HepG2 (cell line): ENCODE results near the gene GPR137. TPM values are rescaled to one million over a fixed set of nuclear protein-coding genes. Genes with fewer than 3 reads are reported as not detected.

ENCODE experiments used
- CAMTA2 ChIP-seq: sonication (generic); formaldehyde crosslinking; IDR thresholded peaks from 2 replicates; pipeline ENCODE4 v1.4.0; 2020; ENCODE audit warnings: mild to moderate bottlenecking, missing genetic modification reagents, borderline replicate concordance
- CC2D1A ChIP-seq: sonication (generic); formaldehyde crosslinking; IDR thresholded peaks from 2 replicates; pipeline ENCODE4 v1.8.1; 2023; ENCODE audit warnings: mild to moderate bottlenecking, missing genetic modification reagents
- CSRNP2 ChIP-seq: sonication (generic); formaldehyde crosslinking; conservative IDR thresholded peaks from 2 replicates; pipeline ENCODE4 v1.8.0; 2022; ENCODE audit warnings: low read depth, missing genetic modification reagents
- EHMT2 ChIP-seq: fragments of 200-600 bp; sonication (generic); IDR thresholded peaks from 2 replicates; pipeline ENCODE4 v1.7.0; 2017; ENCODE audit warnings: antibody characterized with exemption, low read depth, low read length, borderline replicate concordance
- FIP1L1 ChIP-seq: fragments of 200-400 bp; formaldehyde crosslinking; IDR thresholded peaks from 2 replicates; pipeline ENCODE4 v1.6.1; 2018; ENCODE audit warnings: low read depth, mild to moderate bottlenecking, low read length, moderate library complexity, borderline replicate concordance; ENCODE audit not compliant: insufficient read depth
- FLYWCH1 ChIP-seq: sonication (generic); formaldehyde crosslinking; IDR thresholded peaks from 2 replicates; pipeline ENCODE4 v1.8.1; 2023; ENCODE audit warnings: mild to moderate bottlenecking, missing genetic modification reagents
- GABPB1 ChIP-seq: IDR thresholded peaks from 2 replicates; pipeline ENCODE4 v1.6.1; 2016; ENCODE audit warnings: mild to moderate bottlenecking, missing genetic modification reagents, moderate library complexity, missing compliant biosample characterization
- IRF2 ChIP-seq: IDR thresholded peaks from 2 replicates; pipeline ENCODE4 v1.6.1; 2018; ENCODE audit warnings: missing genetic modification reagents, missing compliant biosample characterization
- KDM1A ChIP-seq: IDR thresholded peaks from 2 replicates; pipeline ENCODE4 v1.6.1; 2016; ENCODE audit warnings: missing compliant biosample characterization
- MAF1 ChIP-seq: sonication (generic); formaldehyde crosslinking; IDR thresholded peaks from 2 replicates; pipeline ENCODE4 v1.5.0; 2020; ENCODE audit warnings: missing genetic modification reagents, borderline replicate concordance
- MAFG ChIP-seq: sonication (generic); formaldehyde crosslinking; IDR thresholded peaks from 2 replicates; pipeline ENCODE4 v1.5.1; 2020; ENCODE audit warnings: mild to moderate bottlenecking, missing genetic modification reagents
- NCOA2 ChIP-seq: sonication (generic); formaldehyde crosslinking; IDR thresholded peaks from 2 replicates; pipeline ENCODE4 v1.8.0; 2022; ENCODE audit warnings: inconsistent platforms
- NFIB ChIP-seq: sonication (generic); formaldehyde crosslinking; IDR thresholded peaks from 2 replicates; pipeline ENCODE4 v1.9.0; 2021; ENCODE audit warnings: missing genetic modification reagents, mild to moderate bottlenecking, borderline replicate concordance
- NR2F6 ChIP-seq, 2 experiments: IDR thresholded peaks; 2 replicates each; pipeline ENCODE4 v1.6.1; 2016; ENCODE audit warnings: antibody characterized with exemption in 1 of 2, mild to moderate bottlenecking in 1 of 2
- RNF2 ChIP-seq: fragments of 450-650 bp; conservative IDR thresholded peaks from 2 replicates; pipeline ENCODE4 v1.6.1; 2016; ENCODE audit warnings: low read depth
- SAP130 ChIP-seq: IDR thresholded peaks from 2 replicates; pipeline ENCODE4 v1.6.1; 2016; ENCODE audit warnings: low read depth
- SATB2 ChIP-seq: sonication (generic); formaldehyde crosslinking; IDR thresholded peaks from 2 replicates; pipeline ENCODE4 v1.5.0; 2020; ENCODE audit warnings: missing genetic modification reagents
- SP2 ChIP-seq: sonication (generic); formaldehyde crosslinking; IDR thresholded peaks from 2 replicates; pipeline ENCODE4 v1.5.1; 2020; ENCODE audit warnings: mild to moderate bottlenecking, missing genetic modification reagents
- SRF ChIP-seq: IDR thresholded peaks from 2 replicates; pipeline ENCODE4 v1.6.1; 2011; ENCODE audit warnings: mild to moderate bottlenecking, low read depth, low read length, moderate library complexity
- TCF12 ChIP-seq, 2 experiments: fragments of 450-650 bp in 1 of 2; sonication (generic) in 1 of 2; formaldehyde crosslinking in 1 of 2; IDR thresholded peaks; 2 replicates each; pipeline versions ENCODE4 v1.6.1 to v1.8.0; 2017 to 2022; ENCODE audit warnings: antibody characterized with exemption in 1 of 2, mild to moderate bottlenecking in 1 of 2, missing genetic modification reagents in 1 of 2, moderate library complexity in 1 of 2
- THAP7 ChIP-seq: sonication (generic); formaldehyde crosslinking; IDR thresholded peaks from 2 replicates; pipeline ENCODE4 v1.8.1; 2023; ENCODE audit warnings: mild to moderate bottlenecking, missing genetic modification reagents
- TIGD3 ChIP-seq: sonication (generic); formaldehyde crosslinking; IDR thresholded peaks from 2 replicates; pipeline ENCODE4 v1.5.1; 2020; ENCODE audit warnings: mild to moderate bottlenecking, missing genetic modification reagents, borderline replicate concordance
- XBP1 ChIP-seq: sonication (generic); formaldehyde crosslinking; IDR thresholded peaks from 2 replicates; pipeline ENCODE4 v1.5.0; 2020; ENCODE audit warnings: missing genetic modification reagents
- ZNF441 ChIP-seq: sonication (generic); formaldehyde crosslinking; IDR thresholded peaks from 2 replicates; pipeline ENCODE4 v1.7.0; 2021; ENCODE audit warnings: missing genetic modification reagents, borderline replicate concordance
- polyA plus RNA-seq, 8 experiments: library from polyadenylated mRNA; depleted of rRNA in 3 of 8; stranded (reverse) in 7 of 8; unstranded in 1 of 8; fragments of >200 nt; fragmentation: Illumina TruSeq in 4 of 8; extraction: Trizol in 4 of 8; gene quantifications; 2 replicates each; pipeline versions ENCODE4 v1.2.1 to v1.2.3, GENCODE V29; 2011 to 2016; ENCODE audit warnings: low read depth in 4 of 8, missing spikeins in 1 of 8, mixed read lengths in 1 of 8; ENCODE audit not compliant: insufficient read depth in 1 of 8
- total RNA-seq, 5 experiments: library from RNA; depleted of rRNA; stranded (reverse); fragments of >200 nt; fragmentation: Illumina TruSeq; extraction: Trizol; gene quantifications; 2 replicates each; pipeline ENCODE4 v1.2.3, GENCODE V29; 2016; ENCODE audit warnings: low read depth in 1 of 5

Gene GPR137
- total and polyA plus RNA-seq, 2 of the 13 experiments (the other 11 are each of a cell fraction or from before 2014, with no cell fraction given), result 8.5 to 13.2 TPM

GRCh38 chr11:64317325-64317960, 31.8 kb downstream of the GPR137 start, which contains the start of gene TRMT112 (continued):
- no peak for TF ChIP-seq TCF12 (IDR thresholded peaks at IDR 0.05)
- TF ChIP-seq TCF12 (CRISPR knock-in tag; IDR thresholded peaks at IDR 0.05), result 0 out of 2 replicates have a peak, but pooled peaks have one; percentile 36
- TF ChIP-seq SAP130 (CRISPR knock-in tag), result peak; percentile 76
- TF ChIP-seq NFIB (CRISPR knock-in tag), result no peak
- TF ChIP-seq CC2D1A, result no peak
- TF ChIP-seq SP2 (CRISPR knock-in tag), result peak; percentile 83
- peak; percentile 54; the same call in 1 of the 2 replicates for TF ChIP-seq IRF2 (CRISPR knock-in tag)
- TF ChIP-seq GABPB1 (CRISPR knock-in tag), result peak; percentile 95
- TF ChIP-seq FLYWCH1, result peak; percentile 73; the same call in 1 of the 2 replicates
- no peak for TF ChIP-seq MAF1 (CRISPR knock-in tag)
- TF ChIP-seq NR2F6 (IDR thresholded peaks at IDR 0.05), result no peak
- TF ChIP-seq NR2F6 (CRISPR knock-in tag; IDR thresholded peaks at IDR 0.05), result no peak
- TF ChIP-seq TIGD3 (CRISPR knock-in tag), result no peak
- TF ChIP-seq CSRNP2 (CRISPR knock-in tag), result no peak
- no peak for TF ChIP-seq EHMT2
- TF ChIP-seq CAMTA2 (CRISPR knock-in tag), result 0 out of 2 replicates have a peak, but pooled peaks have one; percentile 56
- TF ChIP-seq SRF, result no peak
- TF ChIP-seq MAFG (CRISPR knock-in tag), result 0 out of 2 replicates have a peak, but pooled peaks have one; percentile 45
- TF ChIP-seq ZNF441 (CRISPR knock-in tag), result 0 out of 2 replicates have a peak, but pooled peaks have one; percentile 70
- peak; percentile 99 for TF ChIP-seq THAP7 (CRISPR knock-in tag)
- no peak; the same call in 1 of the 2 replicates for TF ChIP-seq NCOA2 (CRISPR knock-in tag)
- no peak for TF ChIP-seq KDM1A (CRISPR knock-in tag)
- TF ChIP-seq SATB2 (CRISPR knock-in tag), result no peak
- no peak for TF ChIP-seq FIP1L1
- no peak for TF ChIP-seq XBP1
- no peak for TF ChIP-seq RNF2
